Thymus (tissue), 2 donors: Measurements from ENCODE around the gene DMRTC1. TPM values are rescaled to one million over a fixed set of nuclear protein-coding genes. Genes with fewer than 3 reads are reported as not detected.

ENCODE experiments used
- polyA plus RNA-seq: library from polyadenylated mRNA; stranded (reverse); fragments of 200-250 nt; gene quantifications from one replicate; pipeline ENCODE4 v1.2.3, GENCODE V29; 2013
- total RNA-seq: library from RNA; stranded (reverse); fragments of 120-200 nt; gene quantifications from one replicate; pipeline ENCODE4 v1.2.4, GENCODE V29; 2013
- donor health status: healthy.

The DMRTC1 gene
- total and polyA plus RNA-seq, 2 donors: 0.05 TPM

Other genes starting within 250 kb of the DMRTC1 start
- gene PHKA1, start 229.5 kb downstream of the DMRTC1 start, total RNA-seq: 2.1 TPM
- 14.1 TPM for gene PHKA1, start 229.5 kb downstream of the DMRTC1 start, polyA plus RNA-seq
- 0.14 TPM for gene DMRTC1B, start 166.9 kb downstream of the DMRTC1 start, total RNA-seq
- 1.3 TPM for gene DMRTC1B, start 166.9 kb downstream of the DMRTC1 start, polyA plus RNA-seq
- not detected for gene FAM236B, start 161.2 kb downstream of the DMRTC1 start, total RNA-seq
- gene FAM236B, start 161.2 kb downstream of the DMRTC1 start, polyA plus RNA-seq: not detected
- gene FAM236D, start 135.6 kb downstream of the DMRTC1 start, total RNA-seq: not detected
- not detected for gene FAM236D, start 135.6 kb downstream of the DMRTC1 start, polyA plus RNA-seq
- not detected for gene FAM236C, start 31.2 kb downstream of the DMRTC1 start, total RNA-seq
- gene FAM236C, start 31.2 kb downstream of the DMRTC1 start, polyA plus RNA-seq: not detected
- not detected for gene FAM236A, start 5.6 kb downstream of the DMRTC1 start, total RNA-seq
- gene FAM236A, start 5.6 kb downstream of the DMRTC1 start, polyA plus RNA-seq: not detected
- not detected for gene PABPC1L2B, start 59.1 kb upstream of the DMRTC1 start, total RNA-seq
- not detected for gene PABPC1L2B, start 59.1 kb upstream of the DMRTC1 start, polyA plus RNA-seq
- gene PABPC1L2A, start 135.7 kb upstream of the DMRTC1 start, total RNA-seq: not detected
- 0.02 TPM for gene PABPC1L2A, start 135.7 kb upstream of the DMRTC1 start, polyA plus RNA-seq